ENCODE measurements around the gene IFNGR2. TPM values are rescaled to one million over a fixed set of nuclear protein-coding genes. Genes with fewer than 3 reads are reported as not detected.

The IFNGR2 gene
- total and polyA plus RNA-seq, 2 experiments from 2014 or later: 92.8 to 113 TPM

DNA sequence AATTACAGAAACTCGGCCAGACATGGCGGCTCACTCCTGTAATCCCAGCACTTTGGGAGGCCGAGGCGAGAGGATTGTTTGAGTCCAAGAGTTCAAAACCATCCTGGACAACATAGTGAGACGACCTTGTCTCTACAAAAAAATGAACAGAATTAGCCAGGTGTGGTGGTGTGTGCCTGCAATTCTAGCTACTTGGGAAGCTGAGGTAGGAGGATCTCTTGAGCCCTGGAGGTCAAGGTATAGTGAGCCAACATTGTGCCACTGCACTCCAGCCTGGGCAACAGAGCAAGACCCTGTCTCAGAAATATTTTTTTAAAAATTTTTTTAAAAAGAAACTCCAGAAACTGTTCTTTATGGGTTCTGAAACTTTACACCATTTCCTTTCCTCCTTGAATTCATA lies 38.4 kb upstream of the IFNGR2 start:
- H3K4me1 ChIP-seq (ENCODE audit: insufficient read depth): peaks cover 22% of the 10 kb centered on the region
- no peak overlapping the region for H2AFZ ChIP-seq
- H3K9me3 ChIP-seq (ENCODE audit: low read depth): no peaks in the 10 kb centered on the region
- H3K36me3 ChIP-seq (ENCODE audit: low read depth): no peaks in the 10 kb centered on the region
- H3K4me2 ChIP-seq (ENCODE audit: unreplicated experiment): no peak overlapping the region
- no peaks in the 10 kb centered on the region for H4K20me1 ChIP-seq (ENCODE audit: insufficient read depth)
- H3F3A ChIP-seq (ENCODE audit: insufficient read depth): peaks cover 12% of the 10 kb centered on the region
- DNase-seq: no peak
- no peak overlapping the region for H3K9ac ChIP-seq
- no peaks in the 10 kb centered on the region for H3K9me2 ChIP-seq (ENCODE audit: insufficient read depth)
- H3K27me3 ChIP-seq (replicated peaks; ENCODE audit: insufficient read depth): no peaks in the 10 kb centered on the region
- 95 to 96% methylated on average over 5 of the region's 5 CpGs for WGBS, 2 experiments (ENCODE audit: low coverage in 1 of 2, low lambda C conversion rate in 2 of 2, missing lambda C conversion rate in 2 of 2)
- in situ Hi-C loops (cut with MboI): loop anchor here (10.0 kb wide), 1 partner anchor 170 kb away; no protein-coding TSS in a partner anchor
- H3K27ac ChIP-seq: no peak overlapping the region
- H3K4me3 ChIP-seq: no peak overlapping the region
- H3K79me2 ChIP-seq (ENCODE audit: insufficient read depth): no peaks in the 10 kb centered on the region
- no peak for TF ChIP-seq EZH2 (IDR thresholded peaks at IDR 0.05; ENCODE audit: insufficient read depth, poor library complexity, severe bottlenecking)
- no peak for TF ChIP-seq EZH2phosphoT487 (IDR thresholded peaks at IDR 0.05; ENCODE audit: insufficient read depth, low read depth)

DNA sequence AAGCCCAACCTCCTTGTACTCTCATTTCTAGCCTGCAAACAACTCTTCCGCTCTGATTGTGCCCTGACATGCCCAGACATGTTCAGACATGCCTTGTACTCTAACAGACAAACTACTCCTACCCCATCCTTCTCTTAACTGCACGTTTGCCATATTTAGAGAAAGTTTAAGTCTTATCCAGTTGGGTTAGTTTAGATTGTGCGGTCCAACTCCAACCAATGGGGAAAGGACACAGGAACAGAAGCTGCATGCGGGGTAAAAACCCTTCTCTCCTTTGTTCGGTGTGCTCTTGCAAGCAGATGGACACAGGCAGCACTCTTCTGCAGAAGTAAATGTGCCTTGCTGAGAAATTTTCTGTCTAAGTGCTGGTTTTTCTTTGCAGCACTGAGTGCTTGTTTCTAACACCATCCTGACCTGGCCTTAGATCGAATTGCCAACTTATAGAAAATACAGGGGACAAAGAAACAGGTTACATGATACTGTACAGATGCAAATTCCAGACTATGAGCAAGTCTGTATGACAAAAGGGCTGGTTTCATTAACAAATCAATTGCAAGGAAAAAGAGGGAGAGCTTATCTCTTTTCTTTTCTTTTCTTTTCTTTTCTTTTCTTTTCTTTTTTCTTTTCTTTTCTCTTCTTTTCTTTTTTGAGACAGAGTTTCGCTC lies 35.8 kb upstream of the IFNGR2 start:
- Histone ChIP-seq H3K79me2 (ENCODE audit: insufficient read depth) (no peaks in the 10 kb centered on the region), H4K20me1 (ENCODE audit: insufficient read depth) (no peaks in the 10 kb centered on the region), H3K9me3 (ENCODE audit: low read depth) (no peaks in the 10 kb centered on the region), H3K27me3 (replicated peaks; ENCODE audit: insufficient read depth) (no peaks in the 10 kb centered on the region), H3K27ac (no peak overlapping the region), H3K9me2 (ENCODE audit: insufficient read depth) (no peaks in the 10 kb centered on the region), H3K9ac (no peak overlapping the region), H2AFZ (no peak overlapping the region), H3K4me3 (no peak overlapping the region), H3K36me3 (ENCODE audit: low read depth) (no peaks in the 10 kb centered on the region), H3K4me2 (ENCODE audit: unreplicated experiment) (no peak overlapping the region), H3K4me1 (ENCODE audit: insufficient read depth) (no peaks in the 10 kb centered on the region), H3F3A (ENCODE audit: insufficient read depth) (no peaks in the 10 kb centered on the region)
- WGBS, 2 experiments (ENCODE audit: low coverage in 1 of 2, low lambda C conversion rate in 2 of 2, missing lambda C conversion rate in 2 of 2): 57 to 60% methylated on average over 6 to 7 of the region's 7 CpGs
- DNase-seq: no peak
- in situ Hi-C loops (cut with MboI): loop anchor here (10.0 kb wide), 1 partner anchor 173 kb away; no protein-coding TSS in a partner anchor
- no peak for TF ChIP-seq EZH2 (IDR thresholded peaks at IDR 0.05; ENCODE audit: insufficient read depth, poor library complexity, severe bottlenecking)
- no peak for TF ChIP-seq EZH2phosphoT487 (IDR thresholded peaks at IDR 0.05; ENCODE audit: insufficient read depth, low read depth)

DNA sequence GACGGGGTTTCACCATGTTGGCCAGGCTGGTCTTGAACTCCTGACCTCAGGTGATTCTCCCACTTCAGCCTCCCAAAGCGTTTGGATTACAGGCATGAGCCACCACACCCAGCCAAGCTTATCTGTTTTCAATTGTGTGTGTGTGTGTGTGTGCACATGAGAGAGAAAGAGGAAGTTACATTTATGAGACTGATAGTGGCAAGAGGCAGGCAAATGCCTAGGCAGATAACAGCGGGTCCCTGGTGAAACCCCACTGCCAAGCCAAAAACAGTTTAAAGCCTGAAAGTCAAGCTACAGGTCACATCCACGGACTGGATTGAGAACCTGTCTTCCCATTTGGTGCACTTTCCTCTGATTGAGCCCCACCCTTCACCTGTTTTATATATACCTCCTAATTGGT lies 35.1 kb upstream of the IFNGR2 start:
- H3K79me2 ChIP-seq (ENCODE audit: insufficient read depth): no peaks in the 10 kb centered on the region
- H2AFZ ChIP-seq: no peak overlapping the region
- in situ Hi-C loops (cut with MboI): loop anchor here (10.0 kb wide), 1 partner anchor 173 kb away; no protein-coding TSS in a partner anchor
- no peak for DNase-seq
- H3K4me3 ChIP-seq: no peak overlapping the region
- H3K9me3 ChIP-seq (ENCODE audit: low read depth): no peaks in the 10 kb centered on the region
- no peaks in the 10 kb centered on the region for H3K9me2 ChIP-seq (ENCODE audit: insufficient read depth)
- no peaks in the 10 kb centered on the region for H3K27me3 ChIP-seq (replicated peaks; ENCODE audit: insufficient read depth)
- no peaks in the 10 kb centered on the region for H3F3A ChIP-seq (ENCODE audit: insufficient read depth)
- no peak overlapping the region for H3K4me2 ChIP-seq (ENCODE audit: unreplicated experiment)
- no peaks in the 10 kb centered on the region for H4K20me1 ChIP-seq (ENCODE audit: insufficient read depth)
- WGBS, 2 experiments (ENCODE audit: low coverage in 1 of 2, low lambda C conversion rate in 2 of 2, missing lambda C conversion rate in 2 of 2): 50 to 65% methylated on average over 4 of the region's 4 CpGs
- no peaks in the 10 kb centered on the region for H3K36me3 ChIP-seq (ENCODE audit: low read depth)
- H3K9ac ChIP-seq: no peak overlapping the region
- no peak for TF ChIP-seq EZH2 (IDR thresholded peaks at IDR 0.05; ENCODE audit: insufficient read depth, poor library complexity, severe bottlenecking)
- TF ChIP-seq EZH2phosphoT487 (IDR thresholded peaks at IDR 0.05; ENCODE audit: insufficient read depth, low read depth): no peak
- H3K4me1 ChIP-seq (ENCODE audit: insufficient read depth): no peaks in the 10 kb centered on the region
- no peak overlapping the region for H3K27ac ChIP-seq

DNA sequence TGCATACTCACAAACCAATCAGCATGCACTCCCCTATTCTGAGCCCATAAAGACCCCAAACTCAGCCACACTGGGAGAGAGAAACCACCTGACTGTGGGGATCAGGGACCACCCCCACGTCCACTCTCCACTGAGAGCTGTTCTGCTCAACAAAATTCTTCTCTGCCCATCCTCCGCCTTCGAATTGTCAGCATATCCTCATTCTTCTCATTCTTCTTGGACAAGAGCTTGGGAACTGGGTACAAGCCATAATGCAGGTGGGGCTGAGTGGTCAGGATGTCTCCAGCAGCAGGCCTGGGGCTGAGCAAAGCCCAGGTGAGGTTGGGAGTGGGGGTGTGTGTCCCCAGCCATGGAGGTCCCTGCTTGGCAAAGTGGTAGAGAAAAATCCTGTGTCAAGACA lies 34.6 kb upstream of the IFNGR2 start:
- in situ Hi-C loops (cut with MboI): loop anchor here (10.0 kb wide), 1 partner anchor 174 kb away; no protein-coding TSS in a partner anchor

More for the DNA sequence above, 34.6 kb upstream of the IFNGR2 start:
- Histone ChIP-seq H3K27ac (no peak overlapping the region), H3K4me2 (ENCODE audit: unreplicated experiment) (no peak overlapping the region), H3K79me2 (ENCODE audit: insufficient read depth) (no peaks in the 10 kb centered on the region), H3K4me1 (ENCODE audit: insufficient read depth) (peaks cover 2% of the 10 kb centered on the region; the same call in 1 of the 2 replicates), H3K9me3 (ENCODE audit: low read depth) (no peaks in the 10 kb centered on the region), H4K20me1 (ENCODE audit: insufficient read depth) (no peaks in the 10 kb centered on the region), H3K9ac (no peak overlapping the region), H3K36me3 (ENCODE audit: low read depth) (no peaks in the 10 kb centered on the region), H3K4me3 (no peak overlapping the region), H3K27me3 (replicated peaks; ENCODE audit: insufficient read depth) (no peaks in the 10 kb centered on the region), H3F3A (ENCODE audit: insufficient read depth) (peaks cover 1% of the 10 kb centered on the region; the same call in 1 of the 2 replicates), H3K9me2 (ENCODE audit: insufficient read depth) (no peaks in the 10 kb centered on the region), H2AFZ (no peak overlapping the region)
- TF ChIP-seq EZH2 (IDR thresholded peaks at IDR 0.05; ENCODE audit: insufficient read depth, poor library complexity, severe bottlenecking) (no peak), EZH2phosphoT487 (IDR thresholded peaks at IDR 0.05; ENCODE audit: insufficient read depth, low read depth) (no peak)
- DNase-seq: no peak
- 70% methylated on average over 3 of the region's 3 CpGs for WGBS, 2 experiments (ENCODE audit: low coverage in 1 of 2, low lambda C conversion rate in 2 of 2, missing lambda C conversion rate in 2 of 2)

All from GM23248 (cell line).